Measurements from ENCODE around the gene TNFAIP1. TPM values are rescaled to one million over a fixed set of nuclear protein-coding genes. Genes with fewer than 3 reads are reported as not detected.

Gene TNFAIP1
- total and polyA plus RNA-seq, 2 of the 4 experiments (the other 2 are of a cell fraction) = 49.1 to 62.9 TPM

GRCh38 chr17:28385406-28385805 lies 49.8 kb downstream of the TNFAIP1 start:
- DNase-seq (no peak), ATAC-seq (ENCODE audit: low read depth) (no peak)
- Histone ChIP-seq H3K36me3 (ENCODE audit: control insufficient read depth, insufficient read depth, low read length) (peaks cover 35% of the 10 kb centered on the region), H3K27ac (ENCODE audit: insufficient read depth, low read length) (no peak overlapping the region), H3K14ac (replicated peaks; ENCODE audit: low read depth, low read length) (no peak overlapping the region), H3K23ac (ENCODE audit: low read depth, low read length) (no peak overlapping the region), H4K91ac (ENCODE audit: insufficient read depth, low read depth, low read length) (no peak overlapping the region), H3K18ac (ENCODE audit: low read depth, low read length) (no peak overlapping the region), H3K27me3 (ENCODE audit: control insufficient read depth, insufficient read depth, low read length) (no peaks in the 10 kb centered on the region), H2AFZ (replicated peaks; ENCODE audit: low read length, poor library complexity) (no peak overlapping the region), H2BK5ac (ENCODE audit: low read depth, low read length, poor library complexity, severe bottlenecking) (no peak overlapping the region), H2AK5ac (ENCODE audit: low read depth, low read length) (no peak overlapping the region), H2BK120ac (ENCODE audit: low read depth, low read length) (no peak overlapping the region), H2AK9ac (replicated peaks; ENCODE audit: low read depth, low read length, poor library complexity) (no peak overlapping the region), H3K79me1 (ENCODE audit: low read depth in 1 of 2, low read length in 2 of 2) (peaks cover 0 to 14% of the 10 kb centered on the region in 2 experiments; a peak in 2 of 4 replicates), H2BK15ac (ENCODE audit: low read depth, low read length) (no peak overlapping the region), H4K5ac (ENCODE audit: low read depth, low read length) (no peak overlapping the region), H3K9ac (ENCODE audit: low read depth, low read length) (no peak overlapping the region), H3K4me1 (ENCODE audit: control insufficient read depth, insufficient read depth, low read length) (peaks cover 2% of the 10 kb centered on the region; the same call in 1 of the 2 replicates), H2BK20ac (ENCODE audit: low read depth, low read length) (no peak overlapping the region), H3K4me3 (ENCODE audit: insufficient read depth, low read depth, low read length) (no peak overlapping the region), H4K8ac (ENCODE audit: low read depth in 2 of 2, low read length in 2 of 2) (no peak overlapping the region), H3K9me1 (ENCODE audit: insufficient read depth, low read length) (peaks cover 4% of the 10 kb centered on the region; the same call in 1 of the 2 replicates), H4K20me1 (ENCODE audit: insufficient read depth, low read length) (peaks cover 17% of the 10 kb centered on the region), H3K4me2 (ENCODE audit: low read depth, low read length) (no peak overlapping the region), H3K56ac (ENCODE audit: extremely low read depth, insufficient read depth, low read length) (no peak overlapping the region), H3K4ac (ENCODE audit: low read depth, low read length) (no peak overlapping the region), H3K9me3 (ENCODE audit: control insufficient read depth, insufficient read depth, low read length) (no peaks in the 10 kb centered on the region)
- ChIA-PET POLR2A (ENCODE audit: unreplicated experiment) (no interaction called here), CTCF (no interaction called here)
- in situ Hi-C loops (cut with MboI; ENCODE audit: low sequenced_read_pairs) = no loop called here
- no TSS peak for BruUV-seq (replicated peaks)
- TF ChIP-seq CTCF (conservative IDR thresholded peaks at IDR 0.05; ENCODE audit: low read depth, low read length) = no peak
- TF ChIP-seq RFX5 (IDR thresholded peaks at IDR 0.05; ENCODE audit: low read depth, low read length) = no peak
- no peak for TF ChIP-seq ELK1 (IDR thresholded peaks at IDR 0.05; ENCODE audit: borderline replicate concordance, low read depth, low read length)
- TF ChIP-seq MXI1 (IDR thresholded peaks at IDR 0.05; ENCODE audit: borderline replicate concordance, low read depth, low read length) = no peak
- TF ChIP-seq MAFK (IDR thresholded peaks at IDR 0.05; ENCODE audit: low read depth, low read length) = no peak
- TF ChIP-seq CEBPB (IDR thresholded peaks at IDR 0.05; ENCODE audit: low read depth, low read length) = no peak
- no peak for TF ChIP-seq BHLHE40 (IDR thresholded peaks at IDR 0.05; ENCODE audit: low read depth, low read length)
- TF ChIP-seq USF2 (IDR thresholded peaks at IDR 0.05; ENCODE audit: low read depth, low read length) = no peak
- TF ChIP-seq RCOR1 (IDR thresholded peaks at IDR 0.05; ENCODE audit: insufficient replicate concordance, low read length) = no peak
- no peak for TF ChIP-seq NFE2L2 (IDR thresholded peaks at IDR 0.05; ENCODE audit: low read depth, low read length)
- TF ChIP-seq MAZ (IDR thresholded peaks at IDR 0.05; ENCODE audit: borderline replicate concordance, low read depth, low read length) = no peak
- TF ChIP-seq SMC3 (IDR thresholded peaks at IDR 0.05; ENCODE audit: low read depth, low read length) = no peak
- dilution Hi-C loops (cut with HindIII; ENCODE audit: low sequenced_read_pairs, unreplicated experiment) = no loop called here
- 100% methylated on average over 1 of the region's 8 CpGs; no CpG with 5 or more reads in 1 of the 2 experiments for WGBS, 2 experiments (ENCODE audit: extremely low coverage in 2 of 2, insufficient read length in 1 of 2)
- intact Hi-C loops (cut with micrococcal nuclease) = no loop called here

Data from IMR-90 (cell line).